T-helper 22 cell (primary cell): ENCODE data around the gene SLC4A3.

ENCODE experiments used
- DNase-seq: peaks from one replicate; pipeline ENCODE4 v3.0.0-alpha.2; 2020; ENCODE audit warnings: low read depth

Gene SLC4A3

DNA sequence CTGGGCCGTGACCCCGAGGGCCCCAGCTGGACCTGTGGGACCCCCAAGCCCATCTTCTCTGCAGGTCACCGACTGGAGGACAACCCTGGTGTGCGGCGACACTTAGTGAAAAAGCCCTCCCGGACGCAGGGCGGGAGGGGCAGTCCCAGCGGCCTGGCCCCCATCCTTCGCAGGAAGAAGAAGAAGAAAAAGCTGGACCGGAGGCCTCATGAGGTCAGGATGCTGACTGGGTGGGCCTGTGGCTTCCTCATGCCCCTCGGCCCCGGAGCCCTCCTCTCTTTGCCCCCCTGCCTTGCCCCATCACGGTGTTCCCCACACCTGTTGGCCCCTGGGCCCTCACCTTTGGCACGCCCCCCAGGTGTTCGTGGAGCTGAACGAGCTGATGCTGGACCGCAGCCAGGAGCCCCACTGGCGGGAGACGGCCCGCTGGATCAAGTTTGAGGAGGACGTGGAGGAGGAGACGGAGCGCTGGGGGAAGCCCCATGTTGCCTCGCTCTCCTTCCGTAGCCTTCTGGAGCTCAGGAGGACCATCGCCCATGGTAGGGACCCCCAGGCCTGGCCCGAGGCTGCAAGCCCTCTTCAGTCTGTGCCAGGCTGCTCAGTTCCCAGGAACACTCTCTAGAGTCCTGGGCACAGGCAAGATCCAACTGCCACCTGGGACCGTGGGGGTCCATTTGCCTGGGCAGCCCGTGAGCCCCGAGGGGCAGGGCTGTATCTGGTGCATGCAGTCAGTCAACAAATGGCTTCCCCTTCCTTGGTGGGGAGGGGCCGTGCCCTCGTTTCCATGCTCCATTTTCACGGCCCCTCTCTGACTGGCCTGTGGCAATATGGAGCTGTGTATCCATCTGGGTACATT, 4.7 kb downstream of the SLC4A3 start:
- DNase-seq, result no peak

DNA sequence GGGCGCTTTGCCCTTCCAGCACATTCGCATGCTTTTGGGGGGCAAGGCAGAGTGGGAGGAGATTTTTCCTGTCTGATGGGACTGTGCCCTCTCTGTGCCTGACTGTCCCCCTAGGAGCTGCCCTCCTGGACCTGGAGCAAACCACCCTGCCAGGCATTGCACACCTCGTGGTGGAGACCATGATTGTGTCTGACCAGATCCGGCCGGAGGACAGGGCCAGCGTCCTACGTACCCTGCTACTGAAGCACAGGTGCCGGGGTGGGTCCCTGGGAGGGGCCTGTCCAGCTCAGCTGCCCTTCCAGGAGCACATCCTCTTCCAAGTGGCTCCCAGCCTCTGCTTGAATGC, 5.3 kb downstream of the SLC4A3 start:
- no peak for DNase-seq

DNA sequence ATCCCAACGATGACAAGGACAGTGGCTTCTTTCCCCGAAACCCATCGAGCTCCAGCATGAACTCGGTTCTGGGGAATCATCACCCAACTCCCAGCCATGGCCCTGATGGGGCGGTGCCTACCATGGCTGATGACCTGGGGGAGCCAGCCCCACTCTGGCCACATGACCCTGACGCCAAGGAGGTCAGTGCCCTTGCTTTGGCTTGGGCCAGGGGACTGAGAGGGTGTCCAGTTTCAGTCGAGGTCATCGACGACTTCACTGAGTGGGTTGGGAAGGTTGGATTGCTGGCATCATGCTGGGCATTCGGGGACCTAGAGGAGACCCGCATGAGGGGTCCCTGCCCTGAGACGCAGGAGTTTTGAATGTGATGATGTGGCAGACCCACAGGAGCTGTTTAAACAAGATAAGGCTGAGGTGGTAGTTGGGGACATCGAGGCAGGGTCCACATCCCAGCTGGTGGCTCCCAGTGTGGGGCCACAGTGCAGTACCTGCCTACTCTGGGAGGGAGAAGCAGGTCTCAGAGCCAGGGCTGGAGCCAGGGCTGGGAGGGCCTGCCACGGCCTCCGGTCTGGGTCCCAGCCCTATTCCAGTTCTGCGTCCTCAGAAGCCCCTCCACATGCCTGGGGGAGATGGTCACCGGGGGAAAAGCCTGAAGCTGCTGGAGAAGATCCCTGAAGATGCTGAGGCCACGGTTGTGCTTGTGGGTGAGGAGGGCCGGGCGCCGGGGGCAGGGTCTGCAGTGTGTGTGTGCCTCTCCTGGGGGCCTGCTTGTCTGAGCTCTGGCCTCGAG, 6.0 kb downstream of the SLC4A3 start:
- DNase-seq, result no peak

DNA sequence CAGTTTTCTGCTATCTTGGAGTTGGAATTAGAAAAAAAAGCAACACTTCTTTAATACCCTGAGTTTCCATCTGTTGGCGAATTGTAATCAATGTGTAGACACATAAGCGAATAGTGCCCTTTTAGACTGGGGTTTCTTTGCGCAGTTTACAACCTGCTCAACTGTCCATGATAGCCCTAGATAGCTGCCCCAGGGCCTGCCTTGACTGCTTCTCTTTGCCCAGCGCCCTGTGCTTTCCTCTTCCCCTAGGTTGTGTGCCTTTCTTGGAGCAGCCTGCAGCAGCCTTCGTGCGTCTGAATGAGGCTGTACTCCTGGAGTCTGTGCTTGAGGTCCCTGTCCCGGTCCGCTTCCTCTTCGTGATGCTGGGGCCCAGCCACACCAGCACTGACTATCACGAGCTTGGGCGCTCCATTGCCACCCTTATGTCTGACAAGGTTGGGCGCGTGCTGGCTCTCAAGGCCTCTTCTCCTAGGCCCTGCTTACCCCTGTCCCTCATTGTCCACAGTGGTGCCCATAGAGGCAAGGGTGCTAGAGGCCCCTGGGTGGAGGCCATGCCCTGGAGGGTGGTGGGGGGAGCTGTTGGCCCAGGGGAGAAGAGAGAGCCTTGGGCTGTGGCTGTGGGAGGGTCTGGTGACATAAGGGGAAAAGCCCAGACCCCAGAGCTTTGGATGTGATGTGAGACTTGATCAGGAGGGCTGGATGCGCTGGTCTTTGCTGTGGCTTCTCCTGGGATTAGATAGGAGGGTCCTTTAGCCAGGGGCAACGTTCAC, 6.9 kb downstream of the SLC4A3 start:
- DNase-seq, result no peak

DNA sequence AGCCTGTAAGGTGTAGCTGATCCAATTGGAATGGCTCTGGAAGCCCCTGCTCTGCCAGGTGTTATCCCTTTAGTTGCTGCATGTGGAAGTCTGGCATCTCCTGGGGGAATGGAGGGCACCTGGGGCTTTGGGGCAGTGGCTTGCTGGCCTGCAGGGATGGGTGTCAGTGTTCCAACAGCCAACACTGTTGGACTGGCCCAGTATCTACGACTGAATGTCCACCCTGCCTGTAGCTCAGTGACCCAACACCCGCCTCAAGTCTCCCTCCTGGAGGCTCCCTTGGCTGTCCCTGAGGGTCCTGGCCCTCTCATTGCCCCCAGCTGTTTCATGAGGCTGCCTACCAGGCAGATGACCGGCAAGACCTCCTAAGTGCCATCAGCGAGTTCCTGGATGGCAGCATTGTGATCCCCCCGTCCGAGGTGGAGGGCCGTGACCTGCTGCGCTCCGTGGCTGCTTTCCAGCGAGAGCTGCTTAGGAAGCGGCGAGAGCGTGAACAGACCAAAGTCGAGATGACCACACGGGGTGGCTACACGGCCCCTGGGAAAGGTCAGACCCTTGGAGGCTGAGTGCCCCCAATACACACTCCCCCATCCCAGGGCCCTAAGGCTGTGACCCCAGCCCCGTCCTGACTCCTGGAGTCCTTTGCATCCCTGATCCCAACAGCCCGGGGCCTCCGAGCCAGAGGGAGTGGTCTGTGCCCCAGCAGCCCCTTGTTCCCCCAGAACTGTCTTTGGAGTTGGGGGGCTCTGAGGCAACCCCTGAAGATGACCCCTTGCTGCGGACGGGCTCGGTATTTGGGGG, 7.7 kb downstream of the SLC4A3 start:
- no peak for DNase-seq

DNA sequence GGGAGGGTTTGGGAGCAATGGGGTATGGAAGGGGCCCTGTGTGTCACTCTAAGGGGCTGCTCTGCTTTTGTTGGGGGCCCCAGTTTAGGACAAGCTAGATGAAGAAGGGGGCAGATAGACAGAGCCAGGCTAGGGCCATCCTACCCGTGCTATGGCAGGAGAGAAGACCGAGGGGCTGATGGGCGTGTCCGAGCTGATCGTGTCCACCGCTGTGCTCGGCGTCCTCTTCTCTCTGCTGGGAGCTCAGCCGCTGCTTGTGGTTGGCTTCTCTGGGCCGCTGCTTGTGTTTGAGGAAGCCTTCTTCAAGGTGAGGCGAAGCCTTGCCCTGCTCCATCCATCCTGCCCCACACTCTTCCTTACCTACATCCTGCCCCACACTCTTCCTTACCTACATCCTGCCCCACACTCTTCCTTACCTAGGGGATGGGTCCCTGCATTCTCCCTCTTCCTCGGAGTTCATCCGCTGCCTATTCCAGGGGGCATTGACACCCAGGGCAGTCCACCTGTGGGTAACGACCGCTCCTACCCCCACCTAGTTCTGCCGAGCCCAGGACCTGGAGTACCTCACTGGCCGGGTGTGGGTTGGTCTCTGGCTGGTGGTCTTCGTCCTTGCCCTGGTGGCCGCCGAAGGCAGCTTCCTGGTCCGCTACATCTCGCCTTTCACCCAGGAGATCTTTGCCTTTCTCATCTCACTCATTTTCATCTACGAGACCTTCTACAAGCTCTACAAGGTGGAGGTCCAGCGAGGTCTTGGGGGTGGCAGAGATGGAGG, 8.9 kb downstream of the SLC4A3 start:
- DNase-seq, result no peak

DNA sequence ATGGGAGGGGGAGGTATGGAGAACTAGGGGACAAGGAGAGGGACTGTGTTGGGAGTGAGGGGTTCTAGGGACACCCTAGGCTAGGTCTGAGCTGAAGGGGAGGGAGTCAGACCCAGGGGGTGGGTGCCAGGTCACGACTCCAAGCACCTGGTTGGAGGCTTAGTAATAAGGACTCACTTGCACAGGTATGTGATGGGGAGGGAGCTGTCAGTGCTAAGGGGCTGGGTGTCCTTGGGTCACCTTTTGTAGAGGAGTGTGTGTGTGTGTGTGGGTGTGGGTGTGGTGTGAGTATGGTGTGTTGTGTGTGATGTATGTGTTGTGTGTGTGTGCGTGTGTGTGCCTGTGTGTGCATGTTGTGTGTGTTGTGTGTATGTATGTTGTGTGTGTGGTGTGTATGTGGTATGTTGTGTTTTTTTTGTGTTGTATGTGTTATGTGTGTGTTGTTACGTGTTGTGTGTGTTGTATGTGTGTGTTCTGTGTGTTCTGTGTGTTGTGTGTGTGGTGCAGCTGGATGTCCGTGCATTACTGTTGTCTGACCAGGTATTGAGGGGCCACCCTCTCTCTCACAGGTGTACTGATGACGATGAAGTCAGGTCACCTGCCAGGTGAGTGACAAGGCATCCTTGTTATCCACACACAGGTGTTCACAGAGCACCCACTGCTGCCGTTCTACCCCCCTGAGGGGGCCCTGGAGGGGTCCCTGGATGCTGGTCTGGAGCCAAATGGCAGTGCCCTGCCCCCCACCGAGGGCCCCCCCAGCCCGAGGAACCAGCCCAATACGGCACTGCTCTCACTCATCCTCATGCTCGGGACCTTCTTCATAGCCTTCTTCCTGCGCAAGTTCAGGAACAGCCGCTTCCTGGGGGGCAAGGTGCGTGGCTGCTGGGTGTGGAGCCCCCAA, 9.8 kb downstream of the SLC4A3 start:
- DNase-seq, result no peak

DNA sequence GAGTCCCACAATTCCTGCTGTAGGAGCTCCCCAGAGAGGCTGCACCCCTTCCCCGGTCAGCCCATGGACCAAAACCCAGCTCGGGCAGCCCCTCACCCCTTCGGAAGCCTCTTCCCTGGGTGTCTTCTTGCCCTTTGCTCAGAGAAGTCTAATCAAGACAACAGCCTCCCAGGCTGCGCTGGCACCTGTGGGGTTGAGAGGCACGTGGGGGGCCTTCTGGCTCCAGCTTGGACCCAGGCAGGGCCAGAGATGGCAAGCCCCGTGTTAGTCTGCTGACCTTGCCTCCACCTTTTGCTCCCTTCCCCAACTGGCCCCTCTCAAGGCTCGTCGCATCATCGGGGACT, 10.4 kb downstream of the SLC4A3 start:
- DNase-seq, result no peak

DNA sequence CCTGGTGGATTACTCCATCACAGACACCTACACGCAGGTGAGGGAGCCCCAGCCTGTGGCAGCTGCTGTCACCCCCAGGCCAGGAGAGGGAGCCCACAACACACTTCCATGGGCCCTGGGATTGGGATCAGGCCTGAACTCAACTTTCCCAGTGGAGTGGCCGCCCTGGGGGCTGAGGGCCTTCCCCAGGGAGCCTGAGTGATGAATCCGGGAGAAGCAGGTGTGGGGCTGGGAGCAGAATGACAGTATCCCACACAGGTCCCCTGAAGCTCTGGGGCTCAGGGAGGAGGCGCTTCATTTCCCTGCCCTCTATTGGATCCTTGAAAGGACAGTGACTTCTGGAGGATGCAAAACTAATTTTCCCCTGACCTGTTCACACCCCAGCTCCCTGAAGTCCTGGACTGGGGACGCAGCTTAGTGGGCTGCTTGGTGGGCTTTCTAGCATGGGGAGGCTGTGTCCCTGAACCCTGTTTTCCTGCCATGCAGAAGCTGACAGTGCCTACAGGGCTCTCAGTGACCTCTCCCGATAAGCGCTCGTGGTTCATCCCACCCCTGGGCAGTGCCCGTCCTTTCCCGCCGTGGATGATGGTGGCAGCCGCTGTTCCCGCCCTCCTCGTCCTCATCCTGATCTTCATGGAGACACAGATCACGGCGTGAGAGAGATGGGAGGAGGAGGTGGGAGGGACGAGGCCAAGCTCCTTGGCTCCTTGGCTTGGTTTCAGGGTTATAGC, 11.0 kb downstream of the SLC4A3 start:
- DNase-seq, result no peak

DNA sequence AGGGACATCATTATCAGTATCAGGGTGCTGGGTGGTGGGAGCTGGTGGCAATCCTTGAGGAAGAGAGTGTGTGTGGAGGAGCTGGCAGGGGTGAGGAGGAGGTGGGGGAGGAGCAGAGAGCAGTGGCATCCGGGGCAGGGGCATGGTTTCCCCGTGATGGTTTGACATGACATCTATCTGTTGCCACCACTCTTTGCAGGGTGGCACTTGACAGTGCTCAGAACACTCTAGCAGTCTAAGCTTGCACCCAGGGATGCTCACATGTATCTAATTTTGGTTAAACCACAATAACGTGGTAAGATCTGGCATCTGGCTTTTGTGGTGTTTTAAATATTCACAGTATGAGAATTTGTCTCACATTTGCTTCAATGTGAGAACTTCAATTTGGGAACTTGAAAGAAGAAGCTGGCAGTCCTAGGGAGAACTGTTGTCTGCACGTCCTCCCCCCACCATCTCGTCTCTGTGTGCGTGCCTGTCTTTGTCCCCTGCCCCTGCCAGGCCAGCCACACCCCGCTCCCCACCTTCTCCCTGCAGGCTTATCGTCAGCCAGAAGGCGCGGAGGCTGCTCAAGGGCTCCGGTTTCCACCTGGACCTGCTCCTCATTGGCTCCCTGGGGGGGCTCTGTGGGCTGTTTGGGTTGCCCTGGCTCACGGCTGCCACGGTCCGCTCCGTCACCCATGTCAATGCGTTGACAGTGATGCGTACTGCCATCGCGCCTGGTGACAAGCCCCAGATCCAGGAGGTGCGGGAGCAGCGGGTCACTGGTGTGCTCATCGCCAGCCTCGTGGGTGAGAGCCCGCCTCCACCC, 11.7 kb downstream of the SLC4A3 start:
- no peak for DNase-seq

DNA sequence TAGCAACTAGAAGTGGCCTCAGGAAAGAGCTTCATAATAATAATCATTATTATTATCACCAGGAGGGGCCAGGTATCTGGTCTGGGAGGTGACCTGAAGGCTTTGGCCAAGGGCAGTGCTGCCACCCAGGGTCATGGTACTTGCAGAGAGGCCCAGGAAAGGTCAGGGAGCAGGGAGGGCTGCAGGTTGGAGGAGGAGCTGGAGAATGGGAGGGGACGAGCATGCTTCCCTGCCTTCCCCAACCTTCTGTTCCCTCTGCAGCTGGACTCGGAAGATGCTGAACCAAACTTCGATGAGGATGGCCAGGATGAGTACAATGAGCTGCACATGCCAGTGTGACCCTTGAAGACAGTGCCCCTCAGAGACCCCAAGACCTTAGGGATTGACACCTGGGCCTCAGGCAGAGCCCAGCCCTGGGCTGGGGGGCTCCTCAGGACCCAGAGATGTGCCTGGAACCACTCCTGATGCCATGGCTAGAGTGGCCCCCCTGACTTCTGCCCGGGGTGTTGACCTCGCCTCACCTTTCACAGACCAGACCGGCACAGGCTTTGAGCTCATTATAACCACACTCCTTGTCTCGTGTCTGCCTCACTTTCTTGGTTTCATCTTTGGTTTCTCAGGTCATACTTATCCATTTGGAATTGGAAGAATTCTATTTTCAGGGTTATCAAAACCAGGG, 14.1 kb downstream of the SLC4A3 start:
- DNase-seq, result no peak

DNA sequence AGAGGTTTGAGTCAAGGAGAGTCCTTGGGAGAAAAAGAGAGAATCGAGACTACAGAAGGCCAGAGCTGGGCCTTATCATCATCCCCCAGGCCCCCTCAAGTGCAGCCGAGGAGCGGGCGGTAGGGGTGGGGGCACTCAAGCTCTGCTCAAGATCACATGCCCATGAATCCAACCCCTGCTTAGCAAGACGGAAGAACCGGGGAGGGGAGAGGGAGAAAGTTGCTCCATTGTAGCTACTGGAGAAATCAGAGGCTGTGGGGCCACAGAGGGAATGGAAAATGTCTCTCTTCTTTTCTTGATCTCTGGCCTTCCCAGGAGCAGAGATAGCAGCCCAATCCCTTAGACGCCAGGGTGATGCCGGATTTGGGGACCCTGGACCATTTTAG, 14.6 kb downstream of the SLC4A3 start:
- no peak for DNase-seq

DNA sequence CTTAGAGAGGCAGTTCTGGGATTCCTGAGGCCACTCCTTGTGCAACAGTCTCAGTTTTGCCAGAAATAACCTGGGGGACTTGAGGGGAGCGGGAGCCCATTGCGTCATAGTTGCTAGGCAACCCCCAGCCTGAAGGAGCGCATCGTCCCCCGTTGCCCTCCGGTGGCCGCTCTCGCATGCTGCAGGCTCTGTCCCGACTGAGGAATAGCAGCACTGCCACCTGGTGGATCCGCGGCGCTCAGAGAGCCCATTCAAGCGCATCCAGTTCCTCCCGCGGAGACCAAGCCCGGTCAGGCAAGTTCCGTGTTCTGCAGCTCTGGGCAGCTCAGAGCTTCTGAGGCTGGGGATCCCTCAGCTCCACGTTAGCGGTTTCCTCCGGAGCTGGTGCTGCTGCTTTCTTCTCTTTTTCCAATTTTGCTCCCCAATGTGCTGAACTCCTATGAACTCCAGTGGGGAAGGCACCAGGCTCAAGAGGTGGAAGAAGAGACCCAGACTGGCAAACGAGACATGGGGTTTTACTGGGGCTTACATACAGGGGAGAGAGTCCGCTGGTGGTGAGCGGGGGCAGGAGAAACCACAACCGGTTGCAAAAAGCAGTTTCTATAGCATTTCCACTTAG, 15.1 kb downstream of the SLC4A3 start:
- peak; percentile 70 for DNase-seq

DNA sequence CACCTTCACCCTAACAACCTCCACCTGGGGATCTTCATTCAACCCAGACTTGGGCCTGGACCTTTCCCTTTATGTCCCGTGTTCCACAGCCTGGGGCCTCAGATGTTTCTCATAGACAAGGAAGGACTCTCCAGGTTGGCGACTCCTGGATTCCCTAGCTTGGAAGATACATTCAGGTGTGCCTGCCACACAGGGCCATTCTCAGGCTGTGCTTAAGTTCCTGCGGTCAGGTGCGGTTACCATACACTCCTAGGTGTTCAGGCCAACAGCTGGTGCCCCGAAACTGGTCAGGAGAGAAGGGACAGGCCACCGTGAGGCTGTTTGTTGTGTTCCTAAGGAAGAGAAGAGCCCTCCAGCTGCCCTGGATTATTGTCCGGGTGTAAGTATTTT, 15.6 kb downstream of the SLC4A3 start:
- no peak for DNase-seq

DNA sequence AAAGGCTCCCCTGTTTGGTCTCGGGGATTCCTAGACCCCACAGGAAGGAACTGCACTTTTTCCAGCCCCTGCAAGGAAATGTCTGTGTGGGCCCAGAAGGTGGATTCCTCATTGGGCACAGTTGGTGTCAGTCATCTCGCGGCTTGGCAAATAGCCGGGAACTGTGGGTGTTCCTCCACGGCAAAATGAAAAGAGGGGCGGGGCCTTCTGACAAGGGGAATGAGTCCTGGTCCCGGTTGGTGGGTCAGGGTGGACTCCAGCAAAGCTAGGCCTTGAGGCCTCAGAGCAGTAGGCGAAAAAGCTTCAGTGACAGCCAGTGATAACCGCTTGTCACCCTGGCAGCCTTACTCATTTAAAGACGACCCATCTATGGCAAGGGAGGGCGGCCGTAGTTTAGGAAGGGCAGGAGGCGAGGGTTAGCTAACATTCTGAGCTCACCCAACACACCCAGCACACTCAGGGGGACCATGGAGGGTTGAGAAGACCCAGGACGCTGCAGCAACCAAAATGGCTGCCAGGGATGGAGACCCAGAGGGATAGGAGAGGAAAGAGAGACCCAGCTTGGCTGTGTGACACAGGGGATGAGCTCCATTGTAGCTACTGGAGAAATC, 16.5 kb downstream of the SLC4A3 start:
- DNase-seq, result no peak

DNA sequence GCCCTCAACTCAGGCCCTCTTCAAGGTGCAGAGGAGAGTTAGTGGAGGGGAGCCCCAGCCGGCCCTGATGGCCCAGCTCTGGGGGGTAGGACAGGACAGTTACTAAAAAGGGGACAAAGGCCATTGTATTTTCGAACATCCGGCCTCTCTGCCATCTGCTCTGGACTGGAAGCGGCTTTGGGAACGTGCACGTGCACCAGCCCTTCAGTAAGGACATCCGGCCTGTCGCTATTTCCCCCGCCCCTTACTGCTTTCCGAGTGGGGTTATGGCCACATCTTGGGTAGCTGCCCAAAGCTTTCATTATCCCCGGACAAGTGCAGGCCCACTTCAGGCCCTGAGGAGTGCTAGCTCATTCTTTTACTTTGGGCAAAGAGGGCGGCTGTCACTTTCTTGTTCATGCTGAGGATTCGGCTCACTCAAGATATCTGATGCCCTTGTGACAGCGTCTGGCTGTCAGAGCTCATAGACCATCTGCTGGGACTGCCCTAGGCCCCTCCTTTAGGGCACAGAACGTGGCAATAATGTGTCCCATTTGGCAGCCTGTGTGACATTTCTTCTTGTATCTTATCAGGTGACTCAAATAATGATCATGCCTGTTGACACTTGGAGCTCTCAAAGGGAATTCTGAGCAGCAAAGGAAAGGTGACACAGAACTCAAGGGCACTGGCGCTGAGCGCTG, 17.5 kb downstream of the SLC4A3 start:
- DNase-seq, result no peak
